Erythroblast (primary cell): Measurements from ENCODE around the gene CLIC1.

Source experiments
- GATA1 ChIP-seq: IDR thresholded peaks from 2 replicates; pipeline ENCODE4 v1.6.1; 2011; ENCODE audit warnings: low read depth, mild to moderate bottlenecking, control low read depth, low read length, moderate library complexity
- POLR2A ChIP-seq: IDR thresholded peaks from 2 replicates; pipeline ENCODE4 v1.6.1; 2011; ENCODE audit warnings: mild to moderate bottlenecking, low read length

GRCh38 chr6:31706599-31706998 is 29.7 kb downstream of the CLIC1 start, which contains the start of gene LY6G6F:
- no peak for TF ChIP-seq POLR2A
- no peak for TF ChIP-seq GATA1
